NCI-H1417 treated with DMSO at 0.1 percent for 48 hours (cell line): Measurements from ENCODE around the gene NPLOC4.
A peak's percentile ranks its signal among the peaks of the same experiment; 100 is the strongest.

ENCODE experiments used
- DNase-seq: peaks from one replicate; lab custom pipeline; 2025; lab: John Stamatoyannopoulos, UW

Gene NPLOC4

GRCh38 chr17:81545160-81545949 is 91.6 kb downstream of the NPLOC4 start:
- DNase-seq = no peak

- no peak for DNase-seq
Measured at GRCh38 chr17:81544281-81544974, 92.5 kb downstream of the NPLOC4 start.

DNA sequence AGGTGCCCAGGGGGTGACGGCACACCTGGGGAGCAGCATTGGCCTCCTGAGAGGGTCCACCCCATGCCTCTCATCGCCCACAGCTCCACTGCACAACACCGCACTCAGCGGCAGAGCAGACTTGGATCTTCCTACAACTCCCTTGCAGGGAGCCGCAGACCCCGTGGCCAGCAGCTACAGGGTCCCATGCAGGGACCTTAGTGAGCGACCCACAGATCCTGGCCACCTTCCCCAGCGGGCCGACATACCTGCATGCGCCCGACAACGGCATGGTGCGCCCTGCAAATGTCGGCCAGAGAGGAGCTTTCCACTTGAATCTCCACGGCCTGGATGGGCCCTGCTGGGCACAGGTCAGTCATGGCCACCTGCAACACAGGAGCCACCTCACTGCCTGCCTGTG is 93.2 kb downstream of the NPLOC4 start:
- DNase-seq = no peak

GRCh38 chr17:81543339-81543675 is 93.6 kb downstream of the NPLOC4 start:
- DNase-seq = no peak

DNA sequence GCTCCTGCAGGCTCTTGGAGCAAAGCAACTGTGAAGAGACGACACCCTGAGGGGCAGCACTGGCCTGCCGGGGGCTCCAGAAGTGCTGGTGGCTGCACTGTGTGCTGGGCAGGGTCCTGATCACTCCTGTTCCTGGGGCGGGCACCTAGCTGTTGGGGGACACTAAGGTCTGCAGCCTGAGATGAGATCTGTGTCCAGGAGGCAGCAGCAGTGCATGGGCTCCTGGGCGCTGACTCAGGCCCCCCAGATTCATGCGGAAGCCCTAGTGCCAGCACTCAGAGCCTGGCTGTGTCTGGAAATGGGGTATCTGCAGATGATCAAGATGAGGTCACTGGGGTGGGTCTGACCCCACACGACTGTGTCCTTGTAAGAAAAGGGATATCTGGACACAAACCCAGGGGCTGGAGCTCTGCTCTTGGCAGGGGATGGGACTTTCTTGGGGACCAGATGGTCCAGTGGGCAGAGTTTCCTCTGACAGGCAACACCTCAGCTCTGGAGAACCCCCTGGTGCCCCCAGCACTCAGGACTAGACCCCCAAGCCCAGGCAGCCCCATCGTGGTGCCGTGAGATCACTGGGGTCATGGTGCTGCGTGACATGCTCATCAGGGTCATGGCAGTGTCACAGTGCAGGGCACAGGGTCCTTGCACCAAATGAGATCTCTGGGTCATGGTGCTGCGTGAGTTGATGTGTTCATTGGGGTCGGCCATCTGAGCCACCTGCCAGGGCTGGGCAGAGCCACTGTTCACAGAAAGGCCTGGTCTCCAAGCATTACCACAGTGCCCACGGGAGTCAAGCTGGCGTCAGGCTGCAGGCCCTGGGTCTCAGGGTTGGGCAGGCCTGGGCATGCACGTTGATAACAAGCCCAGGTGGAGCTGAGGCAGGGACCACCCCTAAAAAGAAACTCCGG is 94.2 kb downstream of the NPLOC4 start:
- no peak for DNase-seq

DNA sequence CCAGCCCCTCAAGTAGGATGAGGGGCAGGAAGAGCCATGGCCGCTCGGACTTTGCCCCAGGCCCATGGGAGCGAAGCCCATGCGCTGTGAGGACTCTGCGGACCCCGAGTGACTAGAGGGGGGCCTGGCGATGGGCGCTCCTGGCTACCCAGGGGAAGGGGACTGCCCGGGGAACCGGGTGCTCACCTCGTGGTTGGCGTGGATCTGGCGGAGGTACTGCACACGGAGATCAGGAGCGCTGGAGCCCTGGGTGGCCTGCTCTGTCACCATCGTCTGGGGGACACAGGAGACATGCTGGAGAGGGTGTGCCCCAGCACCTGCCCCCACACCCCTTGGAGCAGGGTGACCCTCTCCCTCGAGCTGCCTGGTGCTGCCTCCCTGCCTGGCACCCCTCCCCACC is 95.8 kb downstream of the NPLOC4 start:
- no peak for DNase-seq

DNA sequence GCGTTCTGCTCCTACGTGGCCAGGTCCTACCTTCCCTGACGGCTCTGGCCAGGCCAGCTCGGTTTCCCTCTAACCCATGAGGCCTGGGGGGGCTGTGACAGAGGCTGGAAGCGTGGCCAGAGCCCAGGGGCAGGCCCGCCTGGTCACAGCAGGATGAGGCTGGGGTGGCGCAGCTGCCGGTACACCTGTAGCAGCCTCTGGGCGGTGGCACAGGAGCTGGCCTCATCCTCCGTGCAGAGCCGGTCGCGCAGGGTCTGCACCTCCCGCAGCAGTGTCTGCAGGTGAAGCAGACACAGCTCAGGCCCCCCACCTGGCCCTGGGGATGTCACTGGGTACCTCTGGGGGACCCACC is 96.3 kb downstream of the NPLOC4 start:
- no peak for DNase-seq

DNA sequence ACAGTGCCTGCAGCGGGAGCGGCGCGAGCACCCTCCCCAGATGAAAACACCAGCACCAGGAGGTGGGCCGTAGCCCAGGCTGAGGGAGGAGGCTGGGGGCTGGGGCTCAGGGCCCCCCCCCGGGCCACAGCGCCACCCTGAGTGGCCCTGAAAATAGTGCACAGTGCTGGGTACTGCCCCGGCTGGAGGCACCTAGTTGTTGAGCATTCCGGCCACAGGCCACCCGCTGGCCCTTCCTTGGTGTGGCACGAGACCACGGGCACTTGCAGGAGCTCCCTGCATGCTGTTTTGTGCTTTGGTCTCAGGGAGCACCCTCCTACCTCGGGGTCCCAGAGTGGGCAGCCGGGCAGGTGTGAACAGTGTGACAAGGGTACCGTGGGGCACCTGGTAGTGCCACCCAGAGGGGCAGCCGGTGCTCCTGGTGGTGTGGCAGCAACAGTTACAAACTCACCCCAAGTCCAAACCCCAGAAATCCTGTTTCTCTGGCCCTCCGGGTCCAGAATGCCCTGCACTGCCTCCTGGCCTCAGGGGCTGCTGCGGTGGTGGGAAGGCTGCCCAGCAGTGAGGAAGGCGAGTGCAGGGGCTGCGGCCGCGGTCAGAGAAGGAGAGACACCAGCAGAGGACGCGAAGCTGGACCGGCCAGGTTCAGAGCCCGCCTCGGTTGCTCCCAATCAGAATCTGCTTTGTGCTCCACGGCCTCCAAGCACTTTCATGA is 96.8 kb downstream of the NPLOC4 start:
- no peak for DNase-seq

- no peak for DNase-seq
Measured at GRCh38 chr17:81539571-81539900, 97.4 kb downstream of the NPLOC4 start.

GRCh38 chr17:81538651-81539570 is 98.0 kb downstream of the NPLOC4 start:
- DNase-seq = no peak

GRCh38 chr17:81537856-81538555 is 98.9 kb downstream of the NPLOC4 start:
- peak; percentile 77 for DNase-seq

DNA sequence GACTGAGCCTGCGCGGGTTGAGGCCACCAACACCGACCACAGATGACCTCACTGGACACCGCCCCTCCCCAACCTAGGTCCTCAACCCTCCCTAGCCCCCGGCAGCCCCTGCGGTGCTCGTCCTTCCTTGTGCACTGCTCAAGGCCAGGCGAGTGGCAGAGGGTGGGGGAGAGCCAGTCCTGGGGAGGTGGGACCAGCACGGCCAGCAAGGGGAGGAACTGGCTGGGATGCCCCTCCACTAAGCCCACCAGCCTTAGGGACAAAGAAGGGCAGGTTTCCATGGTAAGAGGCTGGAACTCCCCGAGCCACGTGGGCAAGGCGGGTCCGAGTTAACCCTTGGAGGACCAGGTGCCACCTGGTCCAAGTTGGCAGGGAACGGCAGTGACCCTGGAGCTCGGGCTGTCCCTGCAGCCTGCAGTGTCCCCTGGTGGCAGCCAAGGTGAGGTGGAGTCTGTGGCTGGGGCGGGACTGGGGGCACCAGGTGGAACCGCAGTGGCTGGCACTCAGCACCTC is 99.5 kb downstream of the NPLOC4 start:
- no peak for DNase-seq

DNA sequence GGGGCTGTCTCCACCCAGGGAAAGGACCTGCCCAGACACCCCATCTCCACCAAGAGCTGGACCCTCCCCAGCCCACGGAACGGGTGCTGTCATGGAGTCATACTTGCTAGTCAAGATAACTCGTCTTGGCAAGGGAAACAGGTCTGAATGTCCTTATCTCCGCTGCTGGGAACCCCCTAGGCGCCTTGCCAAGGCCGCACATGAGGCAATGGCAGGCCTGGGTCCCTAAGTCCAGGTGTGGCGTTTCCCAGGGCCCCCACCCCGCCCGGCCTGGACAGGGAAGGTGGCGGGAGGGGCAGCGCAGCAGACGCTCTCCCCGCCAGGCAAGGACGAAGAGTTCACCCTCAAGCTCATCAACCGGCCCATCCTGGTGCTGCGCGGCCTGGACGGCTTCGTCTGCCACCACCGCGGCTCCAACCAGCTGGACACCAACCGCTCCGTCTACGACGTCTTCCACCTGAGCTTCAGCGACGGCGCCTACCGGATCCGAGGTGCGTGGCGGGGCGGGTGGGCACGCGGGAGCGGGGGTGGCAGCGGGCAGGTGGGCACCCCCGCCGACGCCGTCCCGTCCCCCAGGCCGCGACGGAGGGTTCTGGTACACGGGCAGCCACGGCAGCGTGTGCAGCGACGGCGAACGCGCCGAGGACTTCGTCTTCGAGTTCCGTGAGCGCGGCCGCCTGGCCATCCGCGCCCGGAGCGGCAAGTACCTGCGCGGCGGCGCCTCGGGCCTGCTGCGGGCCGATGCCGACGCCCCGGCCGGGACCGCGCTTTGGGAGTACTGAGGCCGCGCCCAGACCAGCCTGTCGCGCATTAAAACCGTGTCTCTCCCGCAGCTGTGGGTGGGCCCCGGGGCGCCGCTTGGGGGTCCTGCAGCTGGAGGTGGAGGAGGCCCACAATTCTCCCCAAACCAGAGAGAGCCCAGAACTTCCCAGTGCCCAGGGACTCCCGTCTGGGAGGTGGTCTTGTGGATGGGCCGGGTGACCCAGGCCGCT is 100.3 kb downstream of the NPLOC4 start:
- no peak for DNase-seq

DNA sequence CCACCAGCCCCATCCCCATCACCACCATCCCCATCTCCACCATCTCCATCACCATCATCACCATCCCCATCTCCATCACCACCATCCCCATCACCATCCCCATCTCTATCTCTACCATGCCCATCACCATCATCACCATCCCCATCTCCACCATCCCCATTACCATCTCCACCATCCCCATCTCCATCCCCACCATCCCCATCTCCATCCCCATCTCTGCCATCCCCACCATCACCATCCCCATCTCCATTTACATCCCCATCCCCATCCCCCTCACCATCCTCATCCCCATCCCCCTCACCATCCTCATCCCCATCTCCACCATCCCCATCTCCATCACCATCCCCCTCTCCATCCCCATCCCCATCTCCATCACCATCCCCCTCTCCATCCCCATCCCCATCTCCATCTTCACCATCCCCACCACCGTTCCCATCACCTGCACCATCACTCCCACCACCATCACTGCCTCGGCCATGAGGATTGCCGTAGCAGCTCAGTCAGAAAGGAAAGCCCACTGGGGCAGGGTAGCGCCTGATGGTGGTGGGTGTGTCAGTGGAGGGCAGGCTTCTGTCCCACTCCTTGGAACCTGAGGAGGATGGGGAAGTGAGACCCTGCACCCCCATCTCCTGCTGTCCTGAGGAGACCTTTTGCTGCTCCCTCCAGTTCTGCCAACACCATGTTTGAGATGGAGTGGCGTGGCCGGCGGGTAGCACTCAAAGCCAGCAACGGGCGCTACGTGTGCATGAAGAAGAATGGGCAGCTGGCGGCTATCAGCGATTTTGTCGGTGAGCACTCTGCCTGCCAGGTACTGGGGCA is 101.2 kb downstream of the NPLOC4 start:
- DNase-seq = no peak

GRCh38 chr17:81535007-81535328 is 101.9 kb downstream of the NPLOC4 start:
- DNase-seq = no peak

DNA sequence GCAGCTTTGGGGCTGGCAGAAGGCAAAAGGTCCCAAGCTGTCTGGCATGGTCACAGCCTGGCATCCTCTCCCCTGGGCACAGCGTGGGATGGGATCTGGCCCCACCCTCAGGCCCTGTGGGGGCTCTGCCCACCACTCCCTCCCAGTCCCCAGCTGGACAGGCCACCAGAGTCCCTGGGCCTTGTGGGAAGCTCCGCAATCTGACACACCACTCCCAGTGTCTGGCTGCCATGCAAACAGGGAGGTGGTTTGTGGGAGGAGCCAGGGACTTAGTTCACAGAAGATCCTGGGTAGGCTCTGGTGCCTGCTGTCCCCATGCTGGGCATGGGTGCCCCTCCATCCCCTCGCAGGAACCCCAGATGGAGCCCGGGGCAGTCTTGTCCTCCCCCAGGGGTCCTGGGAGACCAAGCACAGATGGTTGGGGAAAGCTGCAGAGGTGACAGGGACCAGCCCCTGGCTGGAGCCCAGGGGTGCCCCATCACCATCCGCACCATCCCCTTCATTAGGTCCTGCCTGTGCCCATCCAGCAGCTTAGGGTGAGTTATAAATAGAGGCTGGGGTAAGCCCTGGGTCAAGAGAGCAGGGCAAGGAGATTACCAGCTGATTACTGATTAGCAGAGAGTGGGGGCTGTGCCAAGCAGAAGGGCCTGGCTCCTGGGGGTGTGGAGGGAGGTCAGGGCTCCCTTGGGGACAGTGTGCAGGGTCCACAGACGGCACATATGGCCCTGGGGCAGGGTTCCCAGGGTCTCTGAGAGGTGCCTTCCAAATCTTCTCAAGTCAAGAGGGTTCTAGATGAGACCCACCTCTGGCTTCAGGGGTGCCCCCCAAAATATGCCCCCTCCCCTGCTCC is 102.5 kb downstream of the NPLOC4 start:
- no peak for DNase-seq

DNA sequence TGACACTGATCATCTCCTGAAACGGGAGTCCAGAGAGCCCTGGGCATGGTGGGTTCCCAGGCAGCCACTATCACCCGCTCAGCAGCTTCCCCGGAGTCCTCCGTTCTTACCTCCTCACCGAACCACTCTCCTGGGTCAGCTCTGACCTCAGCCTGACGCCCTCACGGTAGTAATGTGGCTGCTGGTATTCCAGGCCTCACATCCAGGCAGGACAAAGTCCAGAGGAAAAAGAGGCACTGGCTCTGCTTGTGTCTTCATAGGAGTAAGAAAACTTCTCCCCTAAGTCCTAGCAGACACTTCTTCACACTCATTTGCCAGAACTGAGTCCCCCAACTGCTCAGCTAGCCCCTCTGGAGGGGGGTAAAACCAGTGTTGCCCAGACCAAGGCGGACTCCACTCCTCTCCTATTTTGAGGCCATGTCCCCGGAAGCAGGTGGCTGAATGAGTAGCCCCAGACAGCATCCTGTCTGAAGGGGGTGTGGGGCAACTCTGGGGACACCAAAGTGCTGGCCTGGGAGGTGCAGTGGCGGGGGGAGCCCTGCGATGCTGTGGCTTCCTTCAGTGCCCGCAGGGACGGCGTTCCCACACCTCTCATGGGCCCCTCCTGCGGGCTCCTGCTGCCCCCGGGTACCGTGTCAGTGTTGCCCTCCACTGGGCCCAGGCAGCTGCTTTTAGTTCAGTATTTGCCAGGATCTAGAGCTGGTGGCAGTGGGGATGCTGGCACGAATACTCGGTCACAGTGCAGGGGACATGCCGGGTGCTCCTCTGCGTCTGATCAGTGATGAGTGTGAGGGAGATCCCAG is 103.4 kb downstream of the NPLOC4 start:
- DNase-seq = no peak
